HepG2 (cell line): Measurements from ENCODE around the gene ELMOD3. TPM values are rescaled to one million over a fixed set of nuclear protein-coding genes. Genes with fewer than 3 reads are reported as not detected.
"Not testable (repeated sequence)": the region's sequence is repeated elsewhere in the genome, so short reads cannot be mapped to it uniquely, and the experiment has no call there.

Source experiments
- ATAC-seq: fragments of 200-7000 bp; cut with Tn5 transposase; 3 replicates; pipeline ENCODE4 v1.9.1; 2020; ENCODE audit warnings: mild to moderate bottlenecking, moderate library complexity
- BruUV-seq: library from RNA; stranded (reverse); fragments of 400-500 nt; replicated peaks from 2 replicates; lab custom pipeline; 2021; lab: Mats Ljungman, UMichigan
- CTCF ChIA-PET: fragments of 300-600 bp; formaldehyde crosslinking; extraction: SDS; loops from one replicate; lab custom pipeline; 2021; ENCODE audit warnings: low total read pairs, inconsistent platforms, low intra/inter-chr PET ratio; lab: Yijun Ruan, JAX
- POLR2A ChIA-PET: fragments of 350-600 bp; sonication (Branson Sonifier 250); formaldehyde crosslinking; loops from one replicate; lab custom pipeline; 2020; ENCODE audit warnings: antibody characterized with exemption, inconsistent platforms; lab: Yijun Ruan, JAX
- DNase-seq: peaks from one replicate; pipeline ENCODE4 v3.0.0-alpha.2; 2015; ENCODE audit warnings: low spot score
- FAIRE-seq: peaks from 3 replicates; lab custom pipeline; 2011; peaks lifted over from hg19 to GRCh38; lab: Jason Lieb, UNC
- H2AFZ ChIP-seq: one replicate; pipeline ENCODE4 v1.6.1; 2011; ENCODE audit warnings: low read length, inconsistent platforms
- H3K27ac ChIP-seq: fragments of 300-600 bp; 3 replicates; pipeline ENCODE4 v1.8.0; 2011; ENCODE audit warnings: mixed run types, mild to moderate bottlenecking, mixed read lengths, low read length, inconsistent platforms; ENCODE audit not compliant: insufficient read depth; ENCODE audit errors: extremely low read length
- H3K27me3 ChIP-seq, 2 experiments: fragments of 200-600 bp in 1 of 2; 2 replicates in 1 of 2; 3 replicates in 1 of 2; pipeline versions ENCODE4 v1.6.0 to v1.8.0; 2011; ENCODE audit warnings: low read length in 2 of 2, mild to moderate bottlenecking in 2 of 2, moderate library complexity in 2 of 2, inconsistent platforms in 1 of 2; ENCODE audit not compliant: insufficient read depth in 2 of 2, control insufficient read depth in 1 of 2
- H3K36me3 ChIP-seq, 2 experiments: fragments of 200-600 bp in 1 of 2; replicated peaks in 1 of 2; 2 replicates in 1 of 2; 3 replicates in 1 of 2; pipeline versions ENCODE4 v1.5.1 to v1.8.0; 2011; ENCODE audit warnings: low read length in 2 of 2, inconsistent platforms in 1 of 2; ENCODE audit not compliant: insufficient read depth in 2 of 2, control insufficient read depth in 1 of 2
- H3K4me1 ChIP-seq: 2 replicates; pipeline ENCODE4 v1.5.1; 2012; ENCODE audit warnings: low read length, inconsistent platforms; ENCODE audit not compliant: insufficient read depth
- H3K4me2 ChIP-seq: 2 replicates; pipeline ENCODE4 v1.6.0; 2011; ENCODE audit warnings: low read depth, low read length, inconsistent platforms
- H3K4me3 ChIP-seq, 3 experiments: fragments of 200-600 bp in 1 of 3; sonication (generic), shearing (Covaris generic) in 1 of 3; replicated peaks in 1 of 3; 2 replicates each; pipeline ENCODE4 v1.5.1; 2011 to 2016; ENCODE audit warnings: low read length in 3 of 3, inconsistent platforms in 2 of 3, low read depth in 2 of 3, mild to moderate bottlenecking in 2 of 3, control low read depth in 1 of 3, mixed read lengths in 1 of 3; ENCODE audit not compliant: insufficient read depth in 1 of 3
- H3K79me2 ChIP-seq: one replicate; pipeline ENCODE4 v1.6.1; 2011; ENCODE audit warnings: low read length, inconsistent platforms; ENCODE audit not compliant: insufficient read depth
- H3K9ac ChIP-seq: 2 replicates; pipeline ENCODE4 v1.6.0; 2011; ENCODE audit warnings: mild to moderate bottlenecking, low read depth, low read length, inconsistent platforms; ENCODE audit not compliant: insufficient read depth
- H3K9me3 ChIP-seq: 2 replicates; pipeline ENCODE4 v1.5.1; 2012; ENCODE audit warnings: mild to moderate bottlenecking, low read length
- H4K20me1 ChIP-seq: 2 replicates; pipeline ENCODE4 v1.6.0; 2011; ENCODE audit warnings: inconsistent platforms, mild to moderate bottlenecking, low read length, moderate library complexity; ENCODE audit not compliant: insufficient read depth
- GABPB1 ChIP-seq: IDR thresholded peaks from 2 replicates; pipeline ENCODE4 v1.6.1; 2016; ENCODE audit warnings: mild to moderate bottlenecking, missing genetic modification reagents, moderate library complexity, missing compliant biosample characterization
- NAIF1 ChIP-seq: sonication (generic); formaldehyde crosslinking; IDR thresholded peaks from 2 replicates; pipeline ENCODE4 v1.5.0; 2020; ENCODE audit warnings: mild to moderate bottlenecking, missing genetic modification reagents, borderline replicate concordance
- RXRB ChIP-seq: IDR thresholded peaks from 2 replicates; pipeline ENCODE4 v1.6.1; 2016; ENCODE audit warnings: borderline replicate concordance, missing genetic modification reagents, missing compliant biosample characterization
- ZMYM3 ChIP-seq: sonication (generic); formaldehyde crosslinking; IDR thresholded peaks from 2 replicates; pipeline ENCODE4 v1.5.1; 2020; ENCODE audit warnings: mild to moderate bottlenecking, missing genetic modification reagents
- ZMYM4 ChIP-seq: sonication (generic); formaldehyde crosslinking; IDR thresholded peaks from 2 replicates; pipeline ENCODE4 v1.8.1; 2023; ENCODE audit warnings: mild to moderate bottlenecking, missing genetic modification reagents
- ZNF121 ChIP-seq: sonication (generic); formaldehyde crosslinking; IDR thresholded peaks from 2 replicates; pipeline ENCODE4 v1.5.0; 2020; ENCODE audit warnings: mild to moderate bottlenecking, missing genetic modification reagents
- ZNF460 ChIP-seq: sonication (generic); formaldehyde crosslinking; IDR thresholded peaks from 2 replicates; pipeline ENCODE4 v1.5.1; 2020; ENCODE audit warnings: missing genetic modification reagents, mild to moderate bottlenecking, borderline replicate concordance
- ZNF770 ChIP-seq: sonication (generic); formaldehyde crosslinking; IDR thresholded peaks from 2 replicates; pipeline ENCODE4 v1.5.0; 2020; ENCODE audit warnings: mild to moderate bottlenecking, missing genetic modification reagents
- WGBS: methylation state at CpG from one replicate; pipeline ENCODE4 v1.1.6; 2017; ENCODE audit warnings: low lambda C conversion rate; 5-methylcytosine and 5-hydroxymethylcytosine counted together
- in situ Hi-C: cut with HindIII; loops from 2 replicates; pipeline ENCODE4 v1.10.0; 2017; ENCODE audit warnings: low pct_unique_long_range_greater_than_20kb; ENCODE audit not compliant: extremely low pct_ligation_motif_present
- intact Hi-C: fragments of 100-400 bp; cut with micrococcal nuclease; formaldehyde crosslinking; loops from one replicate; pipeline ENCODE4 v1.10.0; 2022; ENCODE audit not compliant: unreplicated experiment
- polyA plus RNA-seq, 8 experiments: library from polyadenylated mRNA; depleted of rRNA in 3 of 8; stranded (reverse) in 7 of 8; unstranded in 1 of 8; fragments of >200 nt; fragmentation: Illumina TruSeq in 4 of 8; extraction: Trizol in 4 of 8; gene quantifications; 2 replicates each; pipeline versions ENCODE4 v1.2.1 to v1.2.3, GENCODE V29; 2011 to 2016; ENCODE audit warnings: low read depth in 4 of 8, missing spikeins in 1 of 8, mixed read lengths in 1 of 8; ENCODE audit not compliant: insufficient read depth in 1 of 8
- total RNA-seq, 5 experiments: library from RNA; depleted of rRNA; stranded (reverse); fragments of >200 nt; fragmentation: Illumina TruSeq; extraction: Trizol; gene quantifications; 2 replicates each; pipeline ENCODE4 v1.2.3, GENCODE V29; 2016; ENCODE audit warnings: low read depth in 1 of 5
- TF ChIP-seq, protein P1 (sequence below): sonication (generic); formaldehyde crosslinking; IDR thresholded peaks from 2 replicates; pipeline ENCODE4 v1.9.0; 2021; ENCODE audit warnings: missing genetic modification reagents, mild to moderate bottlenecking, borderline replicate concordance
- TF ChIP-seq, protein P2 (sequence below): IDR thresholded peaks from 2 replicates; pipeline ENCODE4 v1.6.1; 2016; ENCODE audit warnings: low read depth, borderline replicate concordance

The ELMOD3 gene
- total and polyA plus RNA-seq, 2 of the 13 experiments (the other 11 are each of a cell fraction or from before 2014, with no cell fraction given): 13.3 to 19.5 TPM

DNA sequence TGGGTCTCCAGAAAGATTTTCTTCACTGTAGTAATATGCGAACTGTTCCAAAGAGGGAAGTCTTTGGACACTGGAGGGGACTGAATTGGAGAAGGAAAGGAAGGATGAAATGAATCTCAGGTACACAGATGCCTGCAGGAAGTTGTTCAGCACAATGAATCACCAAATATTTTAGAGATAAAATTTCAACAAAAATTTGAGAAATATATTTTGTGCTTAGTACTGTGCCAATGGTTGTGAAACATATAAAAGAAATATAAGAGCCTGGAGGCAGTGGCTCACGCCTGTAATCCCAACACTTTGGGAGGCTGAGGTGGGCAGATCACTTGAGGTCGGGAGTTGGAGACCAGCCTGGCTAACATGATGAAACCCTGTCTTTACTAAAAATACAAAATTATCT, 3.2 kb downstream of the ELMOD3 start:
- FAIRE-seq (no peak), ATAC-seq (no peak), DNase-seq (no peak)
- Histone ChIP-seq H4K20me1 (no peaks in the 10 kb centered on the region), H3K79me2 (peaks cover 25% of the 10 kb centered on the region), H3K27me3 (no peaks in the 10 kb centered on the region; a peak in 1 of 5 replicates), H3K27ac (no peak overlapping the region), H3K4me1 (peaks cover 25% of the 10 kb centered on the region), H3K9ac (no peak overlapping the region), H3K4me3 (no peak overlapping the region), H3K4me2 (no peak overlapping the region), H3K9me3 (no peaks in the 10 kb centered on the region), H3K36me3 (peaks cover 0 to 4% of the 10 kb centered on the region in 2 experiments; a peak in 2 of 5 replicates), H2AFZ (no peak overlapping the region)
- WGBS: 96% methylated on average over 3 of the region's 3 CpGs
- ChIA-PET CTCF (no interaction called here), POLR2A (interaction anchor here (1.7 kb wide), 1 partner anchor 8 kb away, joined by 5 read pairs; no protein-coding TSS in a partner anchor)
- in situ Hi-C loops (no loop called here), intact Hi-C loops (no loop called here)
- TF ChIP-seq GABPB1: no peak
- TF ChIP-seq, protein P1, sequence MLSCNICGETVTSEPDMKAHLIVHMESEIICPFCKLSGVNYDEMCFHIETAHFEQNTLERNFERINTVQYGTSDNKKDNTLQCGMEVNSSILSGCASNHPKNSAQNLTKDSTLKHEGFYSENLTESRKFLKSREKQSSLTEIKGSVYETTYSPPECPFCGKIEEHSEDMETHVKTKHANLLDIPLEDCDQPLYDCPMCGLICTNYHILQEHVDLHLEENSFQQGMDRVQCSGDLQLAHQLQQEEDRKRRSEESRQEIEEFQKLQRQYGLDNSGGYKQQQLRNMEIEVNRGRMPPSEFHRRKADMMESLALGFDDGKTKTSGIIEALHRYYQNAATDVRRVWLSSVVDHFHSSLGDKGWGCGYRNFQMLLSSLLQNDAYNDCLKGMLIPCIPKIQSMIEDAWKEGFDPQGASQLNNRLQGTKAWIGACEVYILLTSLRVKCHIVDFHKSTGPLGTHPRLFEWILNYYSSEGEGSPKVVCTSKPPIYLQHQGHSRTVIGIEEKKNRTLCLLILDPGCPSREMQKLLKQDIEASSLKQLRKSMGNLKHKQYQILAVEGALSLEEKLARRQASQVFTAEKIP (CRISPR knock-in tag): no peak
- TF ChIP-seq NAIF1: no peak
- TF ChIP-seq, protein P2, sequence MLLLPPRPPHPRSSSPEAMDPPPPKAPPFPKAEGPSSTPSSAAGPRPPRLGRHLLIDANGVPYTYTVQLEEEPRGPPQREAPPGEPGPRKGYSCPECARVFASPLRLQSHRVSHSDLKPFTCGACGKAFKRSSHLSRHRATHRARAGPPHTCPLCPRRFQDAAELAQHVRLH: no peak
- BruUV-seq: no TSS peak

- peak; percentile 83; the same call in 1 of the 2 replicates for TF ChIP-seq ZNF770
- TF ChIP-seq ZNF121 (CRISPR knock-in tag): peak; percentile 69; the same call in 1 of the 2 replicates
- TF ChIP-seq ZMYM3 (CRISPR knock-in tag): peak; percentile 55; the same call in 1 of the 2 replicates
- peak; percentile 30; the same call in 1 of the 2 replicates for TF ChIP-seq ZNF460 (CRISPR knock-in tag)
- 0 out of 2 replicates have a peak, but pooled peaks have one; percentile 24 for TF ChIP-seq RXRB
- TF ChIP-seq ZMYM4: peak; percentile 16; the same call in 1 of the 2 replicates
- H3K27ac ChIP-seq, in situ Hi-C loops, intact Hi-C loops, H2AFZ ChIP-seq, ATAC-seq, CTCF ChIA-PET, H3K9ac ChIP-seq, H4K20me1 ChIP-seq, H3K4me3 ChIP-seq, BruUV-seq, H3K79me2 ChIP-seq, H3K9me3 ChIP-seq, H3K4me2 ChIP-seq, H3K36me3 ChIP-seq, FAIRE-seq, H3K27me3 ChIP-seq, DNase-seq: not testable (repeated sequence)
- POLR2A ChIA-PET: interaction anchor here (1.5 to 5.5 kb wide), 2 partner anchors 9 to 197 kb away, joined by 5 to 86 read pairs; partner anchors contain the start of genes ELMOD3, GGCX and RETSAT
- 86% methylated on average over 5 of the region's 5 CpGs for WGBS
- peaks cover 47% of the 10 kb centered on the region for H3K4me1 ChIP-seq
These were observed 8.3 kb downstream of the ELMOD3 start for GRCh38 chr2:85362653-85363387.
